GM23338 (cell line): ENCODE measurements around the gene PLRG1. TPM values are rescaled to one million over a fixed set of nuclear protein-coding genes. Genes with fewer than 3 reads are reported as not detected.

Experiments used
- CREB1 ChIP-seq: fragments of 250-450 bp; sonication (Bioruptor Pico); IDR thresholded peaks from 2 replicates; pipeline ENCODE4 v1.5.0; 2020; ENCODE audit warnings: low read depth, mild to moderate bottlenecking, moderate library complexity
- EZH2 ChIP-seq: fragments of 200-600 bp; sonication (generic); IDR thresholded peaks from one replicate; pipeline ENCODE4 v1.8.0; 2017; ENCODE audit warnings: antibody characterized with exemption, mild to moderate bottlenecking, low read depth; ENCODE audit not compliant: unreplicated experiment
- EZH2phosphoT487 ChIP-seq: fragments of 200-600 bp; sonication (generic); IDR thresholded peaks from one replicate; pipeline ENCODE4 v1.8.1; 2018; ENCODE audit warnings: antibody characterized with exemption; ENCODE audit not compliant: unreplicated experiment
- JUNB ChIP-seq: IDR thresholded peaks from one replicate; pipeline ENCODE4 v1.6.1; 2016; ENCODE audit warnings: antibody characterized with exemption; ENCODE audit not compliant: unreplicated experiment
- NANOG ChIP-seq: IDR thresholded peaks from 2 replicates; pipeline ENCODE4 v1.6.1; 2016; ENCODE audit warnings: antibody characterized with exemption, borderline replicate concordance
- POLR2AphosphoS5 ChIP-seq: IDR thresholded peaks from 2 replicates; pipeline ENCODE4 v1.6.1; 2016; ENCODE audit warnings: antibody characterized with exemption, low read depth
- STAT1 ChIP-seq: IDR thresholded peaks from one replicate; pipeline ENCODE4 v1.6.1; 2016; ENCODE audit warnings: antibody characterized with exemption; ENCODE audit not compliant: unreplicated experiment
- ZNF114 ChIP-seq: fragments of 250-450 bp; sonication (Bioruptor Pico); IDR thresholded peaks from 2 replicates; pipeline ENCODE4 v1.5.0; 2020; ENCODE audit warnings: mild to moderate bottlenecking, moderate library complexity
- ZNF331 ChIP-seq: fragments of 250-450 bp; sonication (Bioruptor Pico); IDR thresholded peaks from 2 replicates; pipeline ENCODE4 v1.5.0; 2020; ENCODE audit warnings: low read depth, mild to moderate bottlenecking, moderate library complexity
- polyA plus RNA-seq: library from polyadenylated mRNA; unstranded; fragments of >200 nt; fragmentation: Nextera tagmentation; extraction: Ambion mirVana; gene quantifications from 2 replicates; pipeline ENCODE4 v1.2.1, GENCODE V29; 2016
- total RNA-seq: library from RNA; depleted of rRNA; stranded (reverse); fragments of >200 nt; shearing (Covaris generic); gene quantifications from 2 replicates; pipeline ENCODE4 v1.2.3, GENCODE V29; 2014
- TF ChIP-seq, protein P1 (sequence below): fragments of 250-450 bp; sonication (Bioruptor Pico); IDR thresholded peaks from 2 replicates; pipeline ENCODE4 v1.5.0; 2020; ENCODE audit warnings: mild to moderate bottlenecking, moderate library complexity
- TF ChIP-seq, protein P2 (sequence below), 2 experiments: fragments of 200-600 bp in 1 of 2; sonication (generic) in 1 of 2; conservative IDR thresholded peaks; 2 replicates each; pipeline versions ENCODE4 v1.5.1 to v1.6.1; 2016 to 2017; ENCODE audit warnings: antibody characterized with exemption in 2 of 2, low read depth in 2 of 2, mild to moderate bottlenecking in 2 of 2, moderate library complexity in 1 of 2
- TF ChIP-seq, protein P3 (sequence below): IDR thresholded peaks from 2 replicates; pipeline ENCODE4 v1.6.1; 2016; ENCODE audit warnings: antibody characterized with exemption

Gene PLRG1
- total and polyA plus RNA-seq, 2 experiments from 2014 or later, result 77.3 to 82.7 TPM

DNA sequence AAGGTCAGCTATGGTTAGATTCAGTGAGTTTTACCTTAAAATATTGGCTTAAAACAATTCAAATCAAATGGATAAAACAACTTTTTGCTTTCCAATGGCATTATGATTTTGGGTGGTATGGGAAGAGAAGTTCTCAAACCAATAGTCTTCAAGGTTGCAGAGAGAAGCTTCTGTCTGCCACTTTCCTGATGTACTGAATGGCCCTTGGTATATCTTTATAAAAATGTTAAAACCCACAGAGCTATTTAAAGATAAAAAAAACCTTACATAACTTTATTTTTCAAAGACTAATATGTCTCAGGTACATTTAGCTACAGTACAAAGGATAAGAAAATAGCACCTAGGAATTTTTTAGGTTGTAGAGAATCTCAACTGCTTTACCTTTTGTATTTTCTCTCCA, 33.5 kb upstream of the PLRG1 start (continued):
- TF ChIP-seq, protein P1, sequence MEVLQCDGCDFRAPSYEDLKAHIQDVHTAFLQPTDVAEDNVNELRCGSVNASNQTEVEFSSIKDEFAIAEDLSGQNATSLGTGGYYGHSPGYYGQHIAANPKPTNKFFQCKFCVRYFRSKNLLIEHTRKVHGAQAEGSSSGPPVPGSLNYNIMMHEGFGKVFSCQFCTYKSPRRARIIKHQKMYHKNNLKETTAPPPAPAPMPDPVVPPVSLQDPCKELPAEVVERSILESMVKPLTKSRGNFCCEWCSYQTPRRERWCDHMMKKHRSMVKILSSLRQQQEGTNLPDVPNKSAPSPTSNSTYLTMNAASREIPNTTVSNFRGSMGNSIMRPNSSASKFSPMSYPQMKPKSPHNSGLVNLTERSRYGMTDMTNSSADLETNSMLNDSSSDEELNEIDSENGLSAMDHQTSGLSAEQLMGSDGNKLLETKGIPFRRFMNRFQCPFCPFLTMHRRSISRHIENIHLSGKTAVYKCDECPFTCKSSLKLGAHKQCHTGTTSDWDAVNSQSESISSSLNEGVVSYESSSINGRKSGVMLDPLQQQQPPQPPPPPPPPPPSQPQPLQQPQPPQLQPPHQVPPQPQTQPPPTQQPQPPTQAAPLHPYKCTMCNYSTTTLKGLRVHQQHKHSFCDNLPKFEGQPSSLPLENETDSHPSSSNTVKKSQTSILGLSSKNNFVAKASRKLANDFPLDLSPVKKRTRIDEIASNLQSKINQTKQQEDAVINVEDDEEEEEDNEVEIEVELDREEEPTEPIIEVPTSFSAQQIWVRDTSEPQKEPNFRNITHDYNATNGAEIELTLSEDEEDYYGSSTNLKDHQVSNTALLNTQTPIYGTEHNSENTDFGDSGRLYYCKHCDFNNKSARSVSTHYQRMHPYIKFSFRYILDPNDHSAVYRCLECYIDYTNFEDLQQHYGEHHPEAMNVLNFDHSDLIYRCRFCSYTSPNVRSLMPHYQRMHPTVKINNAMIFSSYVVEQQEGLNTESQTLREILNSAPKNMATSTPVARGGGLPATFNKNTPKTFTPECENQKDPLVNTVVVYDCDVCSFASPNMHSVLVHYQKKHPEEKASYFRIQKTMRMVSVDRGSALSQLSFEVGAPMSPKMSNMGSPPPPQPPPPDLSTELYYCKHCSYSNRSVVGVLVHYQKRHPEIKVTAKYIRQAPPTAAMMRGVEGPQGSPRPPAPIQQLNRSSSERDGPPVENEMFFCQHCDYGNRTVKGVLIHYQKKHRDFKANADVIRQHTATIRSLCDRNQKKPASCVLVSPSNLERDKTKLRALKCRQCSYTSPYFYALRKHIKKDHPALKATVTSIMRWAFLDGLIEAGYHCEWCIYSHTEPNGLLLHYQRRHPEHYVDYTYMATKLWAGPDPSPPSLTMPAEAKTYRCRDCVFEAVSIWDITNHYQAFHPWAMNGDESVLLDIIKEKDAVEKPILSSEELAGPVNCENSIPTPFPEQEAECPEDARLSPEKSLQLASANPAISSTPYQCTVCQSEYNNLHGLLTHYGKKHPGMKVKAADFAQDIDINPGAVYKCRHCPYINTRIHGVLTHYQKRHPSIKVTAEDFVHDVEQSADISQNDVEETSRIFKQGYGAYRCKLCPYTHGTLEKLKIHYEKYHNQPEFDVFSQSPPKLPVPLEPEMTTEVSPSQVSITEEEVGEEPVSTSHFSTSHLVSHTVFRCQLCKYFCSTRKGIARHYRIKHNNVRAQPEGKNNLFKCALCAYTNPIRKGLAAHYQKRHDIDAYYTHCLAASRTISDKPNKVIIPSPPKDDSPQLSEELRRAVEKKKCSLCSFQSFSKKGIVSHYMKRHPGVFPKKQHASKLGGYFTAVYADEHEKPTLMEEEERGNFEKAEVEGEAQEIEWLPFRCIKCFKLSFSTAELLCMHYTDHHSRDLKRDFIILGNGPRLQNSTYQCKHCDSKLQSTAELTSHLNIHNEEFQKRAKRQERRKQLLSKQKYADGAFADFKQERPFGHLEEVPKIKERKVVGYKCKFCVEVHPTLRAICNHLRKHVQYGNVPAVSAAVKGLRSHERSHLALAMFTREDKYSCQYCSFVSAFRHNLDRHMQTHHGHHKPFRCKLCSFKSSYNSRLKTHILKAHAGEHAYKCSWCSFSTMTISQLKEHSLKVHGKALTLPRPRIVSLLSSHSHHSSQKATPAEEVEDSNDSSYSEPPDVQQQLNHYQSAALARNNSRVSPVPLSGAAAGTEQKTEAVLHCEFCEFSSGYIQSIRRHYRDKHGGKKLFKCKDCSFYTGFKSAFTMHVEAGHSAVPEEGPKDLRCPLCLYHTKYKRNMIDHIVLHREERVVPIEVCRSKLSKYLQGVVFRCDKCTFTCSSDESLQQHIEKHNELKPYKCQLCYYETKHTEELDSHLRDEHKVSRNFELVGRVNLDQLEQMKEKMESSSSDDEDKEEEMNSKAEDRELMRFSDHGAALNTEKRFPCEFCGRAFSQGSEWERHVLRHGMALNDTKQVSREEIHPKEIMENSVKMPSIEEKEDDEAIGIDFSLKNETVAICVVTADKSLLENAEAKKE (CRISPR knock-in tag), result no peak
- TF ChIP-seq, protein P2, sequence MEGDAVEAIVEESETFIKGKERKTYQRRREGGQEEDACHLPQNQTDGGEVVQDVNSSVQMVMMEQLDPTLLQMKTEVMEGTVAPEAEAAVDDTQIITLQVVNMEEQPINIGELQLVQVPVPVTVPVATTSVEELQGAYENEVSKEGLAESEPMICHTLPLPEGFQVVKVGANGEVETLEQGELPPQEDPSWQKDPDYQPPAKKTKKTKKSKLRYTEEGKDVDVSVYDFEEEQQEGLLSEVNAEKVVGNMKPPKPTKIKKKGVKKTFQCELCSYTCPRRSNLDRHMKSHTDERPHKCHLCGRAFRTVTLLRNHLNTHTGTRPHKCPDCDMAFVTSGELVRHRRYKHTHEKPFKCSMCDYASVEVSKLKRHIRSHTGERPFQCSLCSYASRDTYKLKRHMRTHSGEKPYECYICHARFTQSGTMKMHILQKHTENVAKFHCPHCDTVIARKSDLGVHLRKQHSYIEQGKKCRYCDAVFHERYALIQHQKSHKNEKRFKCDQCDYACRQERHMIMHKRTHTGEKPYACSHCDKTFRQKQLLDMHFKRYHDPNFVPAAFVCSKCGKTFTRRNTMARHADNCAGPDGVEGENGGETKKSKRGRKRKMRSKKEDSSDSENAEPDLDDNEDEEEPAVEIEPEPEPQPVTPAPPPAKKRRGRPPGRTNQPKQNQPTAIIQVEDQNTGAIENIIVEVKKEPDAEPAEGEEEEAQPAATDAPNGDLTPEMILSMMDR (conservative IDR thresholded peaks at IDR 0.05; ENCODE audit: low read depth in 2 of 2), result no peak
- TF ChIP-seq, protein P3, sequence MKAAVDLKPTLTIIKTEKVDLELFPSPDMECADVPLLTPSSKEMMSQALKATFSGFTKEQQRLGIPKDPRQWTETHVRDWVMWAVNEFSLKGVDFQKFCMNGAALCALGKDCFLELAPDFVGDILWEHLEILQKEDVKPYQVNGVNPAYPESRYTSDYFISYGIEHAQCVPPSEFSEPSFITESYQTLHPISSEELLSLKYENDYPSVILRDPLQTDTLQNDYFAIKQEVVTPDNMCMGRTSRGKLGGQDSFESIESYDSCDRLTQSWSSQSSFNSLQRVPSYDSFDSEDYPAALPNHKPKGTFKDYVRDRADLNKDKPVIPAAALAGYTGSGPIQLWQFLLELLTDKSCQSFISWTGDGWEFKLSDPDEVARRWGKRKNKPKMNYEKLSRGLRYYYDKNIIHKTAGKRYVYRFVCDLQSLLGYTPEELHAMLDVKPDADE, result no peak
- TF ChIP-seq ZNF331 (CRISPR knock-in tag) (no peak), NANOG (no peak), STAT1 (no peak), EZH2 (no peak), POLR2AphosphoS5 (no peak), EZH2phosphoT487 (no peak), ZNF114 (no peak), JUNB (no peak), CREB1 (CRISPR knock-in tag) (no peak)
